B cell (primary cell): ENCODE data around the gene EEFSEC. TPM values are rescaled to one million over a fixed set of nuclear protein-coding genes. Genes with fewer than 3 reads are reported as not detected.

ENCODE experiments used
- ATAC-seq: fragments of 200-7000 bp; cut with Tn5 transposase; one replicate; pipeline ENCODE4 v1.10.0; 2021; ENCODE audit warnings: low read depth, mild to moderate bottlenecking, moderate number of reproducible peaks, moderate library complexity
- CTCF ChIA-PET: fragments of 350-600 bp; sonication (Branson Sonifier 250); formaldehyde crosslinking; loops from one replicate; lab custom pipeline; 2021; ENCODE audit warnings: antibody characterized with exemption, inconsistent platforms; lab: Charles Lee
- POLR2A ChIA-PET: fragments of 350-600 bp; sonication (Branson Sonifier 250); formaldehyde crosslinking; loops from one replicate; lab custom pipeline; 2021; ENCODE audit warnings: antibody characterized with exemption; lab: Charles Lee
- DNase-seq: peaks from one replicate; pipeline ENCODE4 v3.0.0; 2013
- H2AFZ ChIP-seq: 2 replicates; pipeline ENCODE4 v1.6.1; 2012; ENCODE audit warnings: mild to moderate bottlenecking, low read depth, low read length; ENCODE audit not compliant: insufficient read depth, poor library complexity, severe bottlenecking
- H3K27ac ChIP-seq, 2 donors: 1 replicate in 1 of 2; 2 replicates in 1 of 2; pipeline ENCODE4 v1.5.1; 2012 to 2013; ENCODE audit warnings: low read length in 2 of 2, mild to moderate bottlenecking in 2 of 2, moderate library complexity in 1 of 2
- H3K27me3 ChIP-seq, 4 experiments: fragments of 200-600 bp in 1 of 4; sonication (generic) in 1 of 4; replicated peaks in 1 of 4; 1 replicate in 2 of 4; 2 replicates in 2 of 4; pipeline versions ENCODE4 v1.6.1 to v1.7.0; 2013 to 2016; ENCODE audit warnings: low read length in 3 of 4, mild to moderate bottlenecking in 2 of 4, mixed read lengths in 1 of 4, moderate library complexity in 1 of 4; ENCODE audit not compliant: insufficient read depth in 4 of 4, control insufficient read depth in 3 of 4; ENCODE audit errors: control extremely low read depth in 1 of 4
- H3K36me3 ChIP-seq, 2 experiments: replicated peaks in 1 of 2; 1 replicate in 1 of 2; 2 replicates in 1 of 2; pipeline versions ENCODE4 v1.6.1 to v1.7.1; 2013; ENCODE audit warnings: low read length in 1 of 2; ENCODE audit not compliant: insufficient read depth in 2 of 2, control insufficient read depth in 1 of 2; ENCODE audit errors: control extremely low read depth in 1 of 2, extremely low read depth in 1 of 2
- H3K4me1 ChIP-seq, 2 donors: fragments of 200-600 bp in 1 of 2; sonication (generic) in 1 of 2; 1 replicate in 1 of 2; 2 replicates in 1 of 2; pipeline versions ENCODE4 v1.5.1 to v1.6.1; 2013 to 2017; ENCODE audit warnings: low read length in 2 of 2; ENCODE audit not compliant: control insufficient read depth in 2 of 2, insufficient read depth in 2 of 2
- H3K4me2 ChIP-seq: replicated peaks from 2 replicates; pipeline ENCODE3; 2012; ENCODE audit warnings: mild to moderate bottlenecking, low read depth, low read length; ENCODE audit not compliant: poor library complexity, severe bottlenecking
- H3K4me3 ChIP-seq, 5 experiments: fragments of 200-600 bp in 1 of 5; sonication (generic) in 1 of 5; 1 replicate in 3 of 5; 2 replicates in 2 of 5; pipeline versions ENCODE4 v1.5.1 to v1.7.0; 2011 to 2016; ENCODE audit warnings: low read length in 4 of 5, mild to moderate bottlenecking in 4 of 5, low read depth in 2 of 5, control low read depth in 1 of 5, moderate library complexity in 1 of 5; ENCODE audit not compliant: insufficient read depth in 1 of 5; ENCODE audit errors: control extremely low read depth in 1 of 5, extremely low read depth in 1 of 5
- H3K79me2 ChIP-seq: fragments of 200-600 bp; sonication (generic); one replicate; pipeline ENCODE4 v1.6.0; 2016; ENCODE audit warnings: low read length; ENCODE audit not compliant: control insufficient read depth, insufficient read depth
- H3K9ac ChIP-seq: fragments of 200-600 bp; sonication (generic); 2 replicates; pipeline ENCODE4 v1.6.1; 2017; ENCODE audit warnings: mild to moderate bottlenecking, low read length, moderate library complexity
- H3K9me3 ChIP-seq, 3 donors: one replicate each; pipeline versions ENCODE4 v1.6.1 to v1.7.1; 2013; ENCODE audit warnings: low read length in 2 of 3; ENCODE audit not compliant: control insufficient read depth in 2 of 3, insufficient read depth in 1 of 3; ENCODE audit errors: control extremely low read depth in 1 of 3
- H4K20me1 ChIP-seq: 2 replicates; pipeline ENCODE4 v1.6.0; 2012; ENCODE audit warnings: mild to moderate bottlenecking, low read length; ENCODE audit not compliant: insufficient read depth, control insufficient read depth, poor library complexity, severe bottlenecking
- H3K27ac Mint-ChIP-seq: one replicate; pipeline ENCODE4 v1.8.0; 2021; ENCODE audit warnings: mixed read lengths
- H3K27me3 Mint-ChIP-seq: one replicate; pipeline ENCODE4 v1.8.0; 2021; ENCODE audit warnings: mixed read lengths
- H3K4me1 Mint-ChIP-seq: one replicate; pipeline ENCODE4 v1.8.0; 2021; ENCODE audit warnings: mixed read lengths
- H3K4me3 Mint-ChIP-seq: one replicate; pipeline ENCODE4 v1.8.0; 2021; ENCODE audit warnings: mixed read lengths
- H3K9me3 Mint-ChIP-seq: one replicate; pipeline ENCODE4 v1.8.0; 2022; ENCODE audit warnings: mixed read lengths; ENCODE audit not compliant: insufficient read depth
- CTCF ChIP-seq: fragments of 200-600 bp; IDR thresholded peaks from one replicate; pipeline ENCODE4 v1.8.0; 2022; ENCODE audit warnings: antibody characterized with exemption, mild to moderate bottlenecking
- EZH2 ChIP-seq: IDR thresholded peaks from 2 replicates; pipeline ENCODE4 v1.6.1; 2012; ENCODE audit warnings: borderline replicate concordance, low read depth, mild to moderate bottlenecking, moderate library complexity, low read length; ENCODE audit not compliant: insufficient read depth, poor library complexity, severe bottlenecking
- WGBS: methylation state at CpG from one replicate; pipeline ENCODE4 v1.1.5; 2013; ENCODE audit warnings: missing lambda C conversion rate; ENCODE audit not compliant: insufficient coverage; 5-methylcytosine and 5-hydroxymethylcytosine counted together
- intact Hi-C: fragments of 100-400 bp; cut with micrococcal nuclease; formaldehyde crosslinking; loops from one replicate; pipeline ENCODE4 v1.10.0; 2022
- polyA plus RNA-seq: library from polyadenylated mRNA; depleted of rRNA; stranded (reverse); fragments of >200 nt; gene quantifications from 2 replicates; pipeline ENCODE4 v1.2.3, GENCODE V29; 2012
- total RNA-seq, 2 donors: library from RNA; stranded (reverse); fragments of 120-200 nt in 1 of 2; gene quantifications; 1 replicate in 1 of 2; 2 replicates in 1 of 2; pipeline versions ENCODE4 v1.2.3 to v1.2.4, GENCODE V29; 2013 to 2022

EEFSEC gene
- total and polyA plus RNA-seq, 2 donors (not counting 1 experiment from before 2014, with no cell fraction given) = 17.9 to 18.4 TPM

GRCh38 chr3:128359060-128359664 lies 205.9 kb downstream of the EEFSEC start:
- no peak overlapping the region for H3K4me3 ChIP-seq
- peaks cover 0 to 17% of the 10 kb centered on the region in 2 experiments for H3K36me3 ChIP-seq
- TF ChIP-seq CTCF (no peak), EZH2 (no peak)
- no peaks in the 10 kb centered on the region for H4K20me1 ChIP-seq
- H2AFZ ChIP-seq = no peak overlapping the region
- H3K79me2 ChIP-seq = no peaks in the 10 kb centered on the region
- no peak overlapping the region for H3K4me3 Mint-ChIP-seq
- H3K9me3 ChIP-seq = no peaks in the 10 kb centered on the region
- no peaks in the 10 kb centered on the region for H3K4me1 ChIP-seq
- H3K27me3 Mint-ChIP-seq = no peaks in the 10 kb centered on the region
- H3K4me1 Mint-ChIP-seq = no peaks in the 10 kb centered on the region
- intact Hi-C loops = no loop called here
- H3K9me3 Mint-ChIP-seq = no peaks in the 10 kb centered on the region
- ChIA-PET POLR2A (no interaction called here), CTCF (no interaction called here)
- DNase-seq (no peak), ATAC-seq (no peak)
- no peaks in the 10 kb centered on the region for H3K27me3 ChIP-seq
- no peak overlapping the region for H3K4me2 ChIP-seq
- H3K27ac Mint-ChIP-seq = no peak overlapping the region
- H3K27ac ChIP-seq = no peak overlapping the region
- WGBS = 96% methylated on average over 5 of the region's 6 CpGs
- H3K9ac ChIP-seq = no peak overlapping the region

- H3K27me3 ChIP-seq = no peaks in the 10 kb centered on the region
- TF ChIP-seq CTCF (no peak), EZH2 (no peak)
- 100% methylated on average over 8 of the region's 8 CpGs for WGBS
- Mint-ChIP-seq H3K27me3 (no peaks in the 10 kb centered on the region), H3K27ac (no peak overlapping the region), H3K9me3 (no peaks in the 10 kb centered on the region), H3K4me3 (no peak overlapping the region), H3K4me1 (no peaks in the 10 kb centered on the region)
- H3K9ac ChIP-seq = no peak overlapping the region
- no peak overlapping the region for H3K4me2 ChIP-seq
- CTCF ChIA-PET = no interaction called here
- POLR2A ChIA-PET = no interaction called here
- no peaks in the 10 kb centered on the region for H4K20me1 ChIP-seq
- no peaks in the 10 kb centered on the region for H3K4me1 ChIP-seq
- no peaks in the 10 kb centered on the region for H3K9me3 ChIP-seq
- no peaks in the 10 kb centered on the region for H3K79me2 ChIP-seq
- DNase-seq (no peak), ATAC-seq (no peak)
- H3K27ac ChIP-seq = no peak overlapping the region
- H3K36me3 ChIP-seq = peaks cover 0 to 16% of the 10 kb centered on the region in 2 experiments
- no peak overlapping the region for H3K4me3 ChIP-seq
- H2AFZ ChIP-seq = no peak overlapping the region
- intact Hi-C loops = no loop called here
Measured at GRCh38 chr3:128359846-128360642, 206.8 kb downstream of the EEFSEC start.
